ENCODE results near the gene MYLK. TPM values are rescaled to one million over a fixed set of nuclear protein-coding genes. Genes with fewer than 3 reads are reported as not detected.
"Not testable (repeated sequence)": the region's sequence is repeated elsewhere in the genome, so short reads cannot be mapped to it uniquely, and the experiment has no call there.

Gene MYLK
- total RNA-seq, 1 experiment from 2014 or later, result 52.7 TPM

DNA sequence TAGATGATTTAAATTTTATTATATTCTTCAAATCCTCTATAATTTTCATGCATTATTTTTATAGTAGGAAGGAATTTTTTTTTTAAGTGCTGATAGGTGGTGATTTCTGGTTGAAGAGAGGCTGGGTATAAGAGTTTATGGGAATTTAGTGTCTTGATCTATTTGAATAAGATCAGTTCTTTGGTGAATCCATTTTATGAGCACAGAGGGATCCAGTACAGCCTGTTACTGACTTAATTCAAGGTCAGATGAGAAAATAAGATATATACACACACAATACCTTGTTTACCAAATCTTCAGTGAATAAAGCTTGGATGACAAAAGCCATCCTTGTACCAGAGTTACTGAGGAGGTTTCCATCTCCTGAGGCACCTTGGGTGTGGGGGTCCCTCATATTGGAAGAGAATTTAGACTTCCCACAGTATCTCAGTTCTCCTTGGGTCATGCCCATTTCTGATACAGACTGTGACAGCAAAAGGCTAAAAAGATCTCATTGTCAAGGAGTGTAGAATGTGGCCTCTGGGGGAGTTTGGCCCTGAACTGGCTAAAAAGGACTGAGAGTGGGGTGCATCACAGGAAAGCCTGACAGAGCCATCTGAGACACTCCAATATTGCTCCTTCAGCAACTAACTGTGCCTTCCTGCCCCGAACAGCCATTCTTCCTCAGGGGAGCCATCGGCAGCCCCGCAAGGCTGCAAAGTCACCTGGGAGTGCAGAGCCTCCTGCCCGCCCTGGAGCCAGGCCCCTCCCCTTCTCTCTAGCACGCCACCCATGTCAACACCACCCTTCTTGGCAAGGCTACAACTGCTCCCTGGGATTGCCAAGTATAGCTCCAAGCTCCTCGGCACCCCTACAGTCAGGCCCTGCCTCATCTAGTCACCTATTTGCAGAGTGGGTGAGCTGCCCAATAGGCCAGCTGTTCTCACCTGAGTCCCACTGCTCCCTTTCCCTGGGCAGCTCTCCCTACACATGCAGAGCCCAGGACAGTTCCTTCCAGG is 256.2 kb downstream of the MYLK start:
- no peak for DNase-seq (ENCODE audit: low read depth)

DNA sequence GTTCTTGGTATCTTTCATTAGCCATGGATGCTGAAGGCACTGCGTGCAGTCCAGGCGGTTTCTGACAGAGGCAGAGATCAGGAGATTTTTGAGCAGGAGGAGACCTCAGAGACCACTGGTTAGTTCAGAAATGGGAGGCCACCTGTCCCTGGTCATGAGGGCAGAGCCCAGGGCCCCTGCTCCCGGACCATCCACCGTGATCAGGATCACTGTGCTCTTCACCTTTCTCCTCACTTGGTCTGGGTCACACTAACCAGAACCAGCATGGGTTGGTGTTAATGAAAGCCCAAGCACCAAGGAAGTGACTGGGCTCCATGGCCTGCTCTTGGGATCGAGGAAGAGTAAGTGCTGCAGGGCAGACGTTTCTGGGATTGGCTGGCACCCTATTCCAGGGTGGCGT is 257.3 kb downstream of the MYLK start:
- no peak for DNase-seq (ENCODE audit: low read depth)

DNA sequence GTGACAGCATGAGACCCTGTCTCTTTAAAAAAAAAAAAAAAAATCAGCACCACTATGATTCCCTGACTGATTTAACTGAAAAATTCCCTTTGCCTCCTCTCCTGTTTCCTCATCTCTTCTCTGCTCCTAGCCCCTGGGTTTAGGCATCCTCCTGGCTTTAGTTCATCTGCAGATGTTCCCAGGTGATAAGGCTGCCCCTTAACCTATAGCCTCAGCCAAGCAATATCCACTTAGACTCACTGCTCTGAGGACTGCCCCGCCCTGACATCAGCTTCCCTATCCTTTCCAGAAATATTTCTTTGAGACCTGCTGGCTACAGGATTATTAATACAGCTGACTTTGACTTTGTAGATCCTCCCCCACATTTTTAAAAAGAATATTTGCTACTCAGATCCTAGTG is 259.8 kb downstream of the MYLK start:
- DNase-seq (ENCODE audit: low read depth), result no peak

DNA sequence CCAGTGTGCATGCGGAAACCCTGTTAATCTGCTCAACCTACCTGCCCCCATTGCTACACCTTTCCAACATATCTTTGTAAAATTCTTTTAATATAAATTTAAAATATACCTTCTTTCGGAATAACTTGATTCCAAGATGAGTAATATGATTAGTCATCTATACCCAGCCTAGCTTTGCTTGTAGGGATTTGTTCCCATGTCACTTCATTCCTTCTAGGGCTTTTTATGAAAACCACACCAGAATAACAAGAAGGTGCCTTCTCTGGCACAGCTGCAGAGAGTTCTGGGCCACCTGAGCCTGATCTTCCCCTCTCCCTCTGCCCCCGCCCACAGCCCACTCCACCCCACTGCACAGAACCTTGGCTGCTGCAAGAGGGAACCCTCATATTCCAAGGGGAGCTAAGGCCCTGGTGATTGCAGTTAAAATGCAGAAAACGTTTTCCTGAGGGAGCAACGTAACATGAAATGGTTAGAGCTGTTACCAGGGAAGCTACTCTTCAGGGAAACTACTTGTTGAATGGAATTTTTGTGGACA is 260.7 kb downstream of the MYLK start:
- no peak for DNase-seq (ENCODE audit: low read depth)

DNA sequence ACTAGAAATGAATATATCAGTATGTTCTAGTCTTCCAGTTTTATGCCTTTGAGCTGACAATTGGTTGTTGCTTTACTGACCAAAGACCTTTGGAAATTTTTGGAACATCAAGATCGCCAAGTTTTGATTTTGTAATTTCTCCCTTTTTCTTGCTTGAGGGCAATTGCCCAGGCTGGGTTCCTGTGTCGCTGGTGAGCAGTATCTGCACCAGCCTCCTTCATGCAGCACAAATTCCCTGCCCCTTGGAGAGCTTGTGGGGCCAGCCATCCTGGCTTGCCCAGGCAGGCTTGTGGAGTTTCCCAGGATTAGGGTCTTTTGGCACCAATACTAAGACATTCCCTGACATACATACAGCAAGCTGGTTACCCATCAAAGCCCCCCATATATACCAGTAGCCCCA is 261.4 kb downstream of the MYLK start:
- no peak for DNase-seq (ENCODE audit: low read depth)

DNA sequence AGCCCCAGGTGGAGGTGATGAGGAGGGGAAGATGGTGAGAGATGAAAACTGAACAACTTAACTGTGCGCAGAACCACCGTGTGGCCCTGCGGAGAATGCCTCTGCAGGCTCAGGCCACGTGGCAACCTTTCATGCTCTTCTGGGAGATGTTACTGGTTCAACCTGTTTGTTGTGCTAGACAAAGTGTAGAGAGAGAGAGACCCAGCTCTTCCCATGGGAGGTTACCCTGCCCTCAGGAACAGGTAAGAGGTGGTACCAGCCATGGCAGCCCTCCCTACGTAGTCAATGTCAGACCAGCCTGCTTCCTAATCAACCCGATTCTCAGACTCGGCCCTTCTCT is 262.3 kb downstream of the MYLK start:
- DNase-seq (ENCODE audit: low read depth), result no peak

DNA sequence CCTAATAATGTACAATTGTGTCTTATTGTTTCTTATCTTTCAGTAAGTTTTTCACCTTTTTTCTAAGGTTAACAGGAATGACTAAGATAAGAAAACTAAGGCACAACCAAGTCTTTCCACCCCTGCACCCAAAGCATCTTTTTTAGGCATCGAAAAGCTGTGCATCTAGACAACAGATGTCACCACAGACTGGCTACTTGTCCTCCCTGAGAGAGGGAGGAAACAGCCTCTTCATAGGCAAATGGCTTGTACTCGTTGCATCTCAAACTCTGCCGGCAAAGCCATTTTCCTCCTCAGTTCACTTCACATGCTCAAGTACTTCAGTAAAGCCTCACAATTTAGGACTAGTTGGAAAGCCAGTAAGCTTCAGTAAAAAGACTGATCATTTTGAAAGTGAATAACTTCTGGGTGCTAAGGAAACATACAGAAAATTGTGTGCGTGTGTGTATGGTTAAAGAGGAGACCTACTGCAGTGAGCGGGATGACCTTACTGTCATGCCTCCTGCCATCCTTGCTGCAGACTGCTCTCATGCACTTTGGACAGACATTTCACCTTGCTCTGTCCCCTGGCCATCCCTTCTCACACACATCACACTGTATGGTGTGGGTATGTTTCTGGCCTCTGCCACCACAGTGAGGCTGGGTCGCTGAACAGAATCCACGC is 262.8 kb downstream of the MYLK start:
- DNase-seq (ENCODE audit: low read depth), result no peak

DNA sequence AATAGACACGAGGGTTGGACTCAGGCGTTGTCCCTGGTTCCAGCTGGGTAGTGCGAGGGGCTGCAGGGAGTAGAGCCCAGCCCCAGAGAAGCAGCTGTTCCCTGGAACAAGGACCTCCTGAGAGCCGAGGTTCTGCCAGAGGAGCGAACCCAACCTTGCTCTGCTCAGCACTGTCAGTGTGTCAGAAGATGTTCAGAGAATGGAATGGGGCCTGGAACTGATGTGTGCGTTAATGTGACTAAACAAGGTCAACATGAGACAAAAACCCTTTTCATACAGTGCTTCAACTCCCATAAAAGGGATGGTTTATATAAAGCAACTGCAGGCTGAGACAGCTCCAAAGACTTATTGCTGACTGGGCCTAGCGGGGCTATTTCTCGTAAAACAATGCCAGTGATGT is 263.8 kb downstream of the MYLK start:
- no peak for DNase-seq (ENCODE audit: low read depth)

DNA sequence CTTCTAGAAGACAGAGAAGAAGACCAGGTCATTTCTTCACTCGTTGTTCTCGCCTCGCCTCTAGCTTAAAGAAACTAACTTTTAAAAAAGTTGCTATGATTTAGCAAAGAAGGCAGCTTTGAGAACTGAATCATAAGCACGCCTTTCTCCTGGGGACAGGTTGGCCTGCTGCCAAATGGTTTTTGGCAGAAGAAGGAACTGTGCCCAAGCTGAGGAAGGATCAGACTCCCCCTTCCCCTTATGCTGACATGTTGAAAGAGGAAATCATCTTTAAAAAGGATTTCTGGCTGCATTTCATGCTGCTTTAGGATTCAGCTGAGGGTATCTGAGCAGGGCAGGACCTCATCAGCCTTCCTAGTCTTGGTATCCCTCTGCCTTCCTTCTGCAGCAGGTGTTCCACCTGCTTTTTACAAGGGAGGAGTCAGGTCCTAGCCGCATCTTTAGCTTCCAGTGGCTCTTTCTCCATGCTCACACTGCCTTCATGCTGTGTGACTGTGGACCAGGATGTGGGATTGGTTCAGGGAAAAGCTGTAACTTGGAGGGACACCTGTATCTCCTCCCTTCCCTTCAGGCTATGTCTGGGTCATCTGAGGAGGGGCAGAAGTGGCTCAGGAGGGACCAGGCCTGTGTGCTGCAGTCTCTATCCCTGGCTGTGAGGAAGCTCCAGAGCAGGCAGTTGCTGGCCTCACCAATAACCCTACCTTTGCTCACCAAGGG is 265.2 kb downstream of the MYLK start:
- peak; percentile 45 for DNase-seq (ENCODE audit: low read depth)

DNA sequence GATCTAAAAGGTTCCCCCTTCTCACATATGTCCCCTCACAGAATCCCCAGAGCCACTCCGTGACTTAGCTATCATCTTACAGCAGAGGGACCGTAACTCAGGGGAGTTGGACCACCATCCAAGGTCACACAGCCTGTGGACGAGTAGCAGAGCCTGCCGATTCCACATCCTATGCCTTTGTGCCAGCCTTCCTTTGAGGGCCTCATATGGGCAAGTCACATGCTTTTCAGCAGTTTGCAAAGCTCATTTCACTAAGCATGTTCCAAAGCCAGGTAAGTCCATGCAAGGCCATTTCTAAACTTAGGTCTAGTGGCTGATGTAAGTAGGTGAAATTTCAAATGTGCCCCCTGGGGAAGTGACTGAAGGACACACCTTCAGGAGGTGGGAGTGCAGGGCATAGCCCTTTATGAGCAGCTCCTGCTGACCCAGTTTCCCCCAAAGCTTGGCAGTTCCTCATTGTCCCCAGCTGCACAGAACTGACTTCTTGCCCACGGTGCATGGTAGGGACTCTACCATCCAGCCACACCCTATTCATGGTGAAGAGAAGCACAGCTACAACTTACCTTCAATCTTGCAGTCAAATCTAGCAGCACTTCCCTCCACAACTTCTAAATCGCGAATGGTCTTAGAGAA is 265.9 kb downstream of the MYLK start:
- no peak for DNase-seq (ENCODE audit: low read depth)

DNA sequence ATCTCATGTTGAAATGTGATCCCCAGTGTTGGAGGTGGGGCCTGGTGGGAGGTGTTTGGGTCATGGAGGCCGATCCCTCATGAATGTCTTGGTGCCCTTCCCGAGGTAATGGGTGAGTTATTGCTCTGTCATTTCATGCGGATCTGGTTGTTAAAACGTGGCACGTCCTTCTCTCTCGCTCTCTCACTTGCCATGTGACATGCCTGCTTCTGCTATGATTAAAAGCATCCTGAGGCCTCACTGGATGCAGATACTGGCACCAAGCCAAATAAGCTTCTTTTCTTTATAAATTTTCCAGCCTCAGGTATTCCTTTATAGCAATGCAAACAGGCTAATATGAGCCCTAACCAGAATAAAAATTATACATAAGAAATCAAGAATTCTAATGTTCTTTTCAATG is 267.5 kb downstream of the MYLK start:
- no peak for DNase-seq (ENCODE audit: low read depth)

DNA sequence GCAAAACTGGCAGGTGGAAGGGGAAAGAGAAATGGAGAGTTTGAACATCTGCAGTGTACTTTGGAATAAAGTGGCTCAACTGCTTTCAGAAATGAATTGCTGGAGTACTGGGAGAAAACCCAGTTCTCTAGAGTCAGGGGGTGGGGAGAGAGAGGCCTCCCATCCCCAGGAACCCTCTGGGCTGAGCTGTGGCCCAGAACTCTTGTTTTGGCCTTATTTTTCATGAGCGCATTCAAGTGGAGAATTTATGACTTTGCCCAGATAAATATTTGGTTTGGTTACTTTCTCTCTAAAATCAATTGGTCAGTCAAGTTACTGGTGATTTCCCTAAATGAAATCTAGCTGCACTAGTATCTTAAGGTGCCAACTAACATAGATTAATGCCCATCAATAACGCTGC is 270.6 kb downstream of the MYLK start:
- no peak for DNase-seq (ENCODE audit: low read depth)

DNA sequence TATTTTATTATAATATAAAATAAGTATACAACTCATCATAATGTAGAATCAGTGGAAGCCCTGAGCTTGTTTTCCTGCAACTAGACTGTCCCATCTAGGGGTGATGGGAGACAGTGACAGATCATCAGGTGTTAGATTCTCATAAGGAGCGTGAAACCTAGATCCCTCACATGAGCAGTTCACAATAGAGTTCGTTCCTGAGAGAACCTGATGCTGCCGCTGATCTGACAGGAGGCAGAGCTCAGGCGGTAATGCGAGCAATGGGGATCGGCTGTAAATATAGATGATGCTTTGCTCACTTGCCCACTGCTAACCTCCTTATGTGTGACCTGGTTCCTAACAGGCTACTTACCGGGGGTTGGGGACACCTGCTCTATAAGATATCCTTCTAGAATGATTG is 272.5 kb downstream of the MYLK start:
- not testable (repeated sequence) for DNase-seq (ENCODE audit: low read depth)

DNA sequence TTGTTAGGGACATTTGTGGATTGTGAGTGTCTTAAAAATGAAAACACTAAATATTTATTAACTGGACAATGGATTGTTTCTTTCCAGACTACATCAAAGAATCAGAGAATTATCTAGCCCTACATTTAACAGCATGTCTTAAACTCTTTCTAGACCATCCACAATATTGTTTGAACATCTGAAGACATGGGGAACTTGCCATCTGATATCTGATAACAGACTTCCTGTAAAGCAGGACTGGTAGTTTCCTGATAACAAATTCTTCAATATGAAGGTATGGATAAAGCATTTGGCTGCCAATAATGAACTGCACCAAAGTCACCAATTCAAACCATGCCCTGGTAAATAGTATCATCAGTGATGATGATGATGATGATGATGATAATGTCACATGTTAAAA is 273.1 kb downstream of the MYLK start:
- DNase-seq (ENCODE audit: low read depth), result no peak

DNA sequence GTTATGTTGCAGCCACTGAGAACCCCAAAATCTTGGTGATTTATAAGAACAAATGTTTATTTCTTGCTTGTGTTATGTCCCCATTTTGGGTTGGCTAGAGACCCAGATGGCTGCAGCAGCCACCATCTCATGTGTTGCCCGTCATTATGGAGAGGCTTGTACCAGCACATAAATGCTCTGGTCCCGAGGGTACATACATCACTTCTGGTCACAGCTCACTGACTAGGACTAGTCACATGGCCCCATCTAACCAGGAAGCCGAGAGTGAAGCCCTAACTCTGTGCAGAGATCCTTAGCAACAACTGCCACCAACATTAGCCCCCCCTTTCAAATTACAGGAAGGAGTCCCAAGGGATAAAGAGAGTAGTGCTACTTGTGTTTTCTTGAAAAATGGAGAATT is 273.8 kb downstream of the MYLK start:
- DNase-seq (ENCODE audit: low read depth), result no peak

DNA sequence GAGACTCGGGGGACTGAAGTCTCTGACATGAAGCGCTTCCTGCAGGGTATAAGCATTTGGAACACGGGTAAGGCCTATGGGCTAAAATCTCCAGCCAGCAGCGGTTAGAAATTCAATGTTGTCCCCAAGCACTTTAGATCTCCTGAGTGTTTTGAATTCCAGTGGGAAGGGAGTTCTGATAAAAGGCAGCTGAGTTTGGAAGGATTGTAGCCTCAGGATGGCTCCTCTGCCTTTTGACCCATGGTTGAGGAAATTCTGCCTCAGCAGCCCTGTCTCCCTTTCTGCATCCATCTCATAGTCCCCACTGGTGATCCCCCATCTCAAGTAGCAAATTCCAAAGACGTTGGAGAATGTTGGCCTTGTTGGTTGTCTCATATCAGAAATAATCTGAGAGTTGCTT is 275.1 kb downstream of the MYLK start:
- no peak for DNase-seq (ENCODE audit: low read depth)

DNA sequence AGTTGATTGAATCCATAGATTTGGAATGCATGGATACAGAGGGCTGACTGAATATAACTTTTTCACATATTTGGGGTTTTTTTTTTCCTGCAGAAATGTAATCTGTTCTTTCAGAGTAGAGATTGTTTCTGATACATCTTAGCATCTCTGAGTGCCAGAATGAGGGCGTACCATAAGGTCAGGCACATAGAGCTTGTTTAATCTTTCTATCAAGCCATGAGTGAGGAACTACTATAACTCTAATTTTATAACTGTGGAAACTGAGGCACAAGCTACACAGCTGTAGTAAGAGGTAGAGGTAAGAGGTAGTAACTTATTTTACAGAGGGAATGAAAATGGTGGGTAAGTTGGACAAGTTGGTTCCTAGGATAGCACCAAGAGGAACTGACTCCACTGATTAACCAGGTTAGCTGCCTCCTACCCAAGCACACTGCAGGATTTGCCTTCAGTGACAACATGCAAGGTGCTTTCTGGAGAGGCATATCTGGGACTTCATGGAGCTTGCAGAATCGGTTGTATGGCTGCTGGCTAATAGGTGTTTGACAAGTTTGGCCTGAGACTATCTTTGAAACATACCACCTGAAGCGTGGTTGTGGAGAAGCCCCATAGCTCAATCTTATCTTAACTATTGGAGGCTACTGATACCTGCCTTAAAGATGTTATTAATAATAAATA is 275.7 kb downstream of the MYLK start:
- DNase-seq (ENCODE audit: low read depth), result no peak

DNA sequence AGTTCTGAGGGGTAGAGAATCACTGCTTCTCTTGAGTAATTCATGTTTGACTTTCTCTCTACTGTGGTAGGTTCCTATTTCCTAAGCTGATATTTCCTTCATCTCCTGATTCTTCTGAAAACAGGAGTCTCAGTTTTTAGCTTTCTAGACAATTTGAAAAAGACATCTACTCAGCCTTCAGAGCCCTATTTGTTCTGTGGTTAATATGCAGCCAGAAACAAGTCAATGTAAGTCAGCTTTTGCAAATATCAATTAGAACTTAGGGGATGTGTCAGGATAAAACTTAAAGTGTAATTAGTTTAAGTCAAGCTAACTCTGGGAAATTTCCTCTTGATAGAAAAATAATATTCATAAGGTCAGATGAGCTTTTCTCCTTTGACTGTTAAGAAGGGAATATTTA is 277.6 kb downstream of the MYLK start:
- DNase-seq (ENCODE audit: low read depth), result no peak

DNA sequence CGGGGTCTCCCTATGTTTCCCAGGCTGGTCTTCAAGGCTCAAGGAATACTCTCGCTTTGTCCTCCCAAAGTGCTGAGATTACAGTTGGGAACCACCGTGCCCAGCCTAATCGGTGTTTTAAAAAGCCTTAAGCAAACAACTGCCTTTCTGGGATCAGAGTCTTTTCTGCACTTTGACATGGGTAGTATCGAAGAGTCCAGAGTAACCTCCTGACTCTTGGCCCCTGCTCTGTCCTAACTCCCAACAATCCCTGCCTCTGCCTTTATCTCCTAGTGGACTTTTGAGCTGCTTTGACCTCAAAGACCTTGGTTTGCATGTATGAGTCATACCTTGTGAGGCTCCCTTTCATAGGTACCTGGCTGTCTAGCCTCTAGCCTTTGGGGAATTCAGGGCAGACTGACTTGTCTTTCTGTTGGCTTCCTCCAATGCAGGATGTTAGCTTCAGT is 278.3 kb downstream of the MYLK start:
- peak; percentile 44 for DNase-seq (ENCODE audit: low read depth)

DNA sequence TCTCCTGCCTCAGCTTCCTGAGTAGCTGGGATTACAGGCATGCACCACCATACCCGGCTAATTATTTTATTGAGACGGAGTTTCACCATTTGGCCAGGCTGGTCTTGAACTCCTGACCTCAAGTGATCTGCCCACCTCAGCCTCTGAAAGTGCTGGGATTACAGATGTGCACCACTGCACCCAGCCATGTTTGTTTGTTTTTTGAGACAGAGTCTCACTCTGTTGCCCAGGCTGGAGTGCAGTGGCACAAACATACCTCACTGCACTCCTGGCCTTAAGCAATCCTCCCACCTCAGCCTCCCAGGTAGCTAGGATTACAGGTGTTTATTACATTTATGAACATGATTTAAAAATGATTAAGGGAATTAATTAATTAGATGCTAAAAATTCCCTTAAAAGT is 281.0 kb downstream of the MYLK start:
- not testable (repeated sequence) for DNase-seq (ENCODE audit: low read depth)

DNA sequence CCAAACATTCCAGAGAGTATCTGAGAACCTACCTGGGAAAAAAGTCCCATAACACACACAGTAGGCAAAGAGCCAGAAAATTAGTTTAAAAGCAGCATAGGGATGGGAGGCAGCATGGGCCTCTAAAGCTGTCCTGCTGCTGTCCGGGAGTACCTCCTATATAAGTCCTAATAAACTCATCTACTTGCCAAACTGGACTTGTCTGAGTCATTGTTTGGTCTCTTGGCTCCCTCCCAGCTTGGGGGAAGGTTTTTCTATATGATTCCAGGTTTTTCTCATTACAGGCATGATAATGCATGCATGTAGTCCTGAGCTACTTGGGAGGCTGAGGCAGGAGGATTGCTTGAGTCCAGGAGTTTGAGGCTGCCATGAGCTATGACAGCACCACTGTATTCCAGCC is 281.8 kb downstream of the MYLK start:
- peak; percentile 86 for DNase-seq (ENCODE audit: low read depth)
